SJCRH30 (cell line): ENCODE data around the gene POMZP3. TPM values are rescaled to one million over a fixed set of nuclear protein-coding genes. Genes with fewer than 3 reads are reported as not detected.
"Not testable (repeated sequence)": the region's sequence is repeated elsewhere in the genome, so short reads cannot be mapped to it uniquely, and the experiment has no call there.

Experiments
- DNase-seq, 2 experiments: peaks; one replicate each; pipeline ENCODE4 v3.0.0-alpha.2; 2015 to 2020
- H3K27ac ChIP-seq: fragments of 250-450 bp; sonication (Bioruptor Pico); 2 replicates; pipeline ENCODE4 v1.5.1; 2020; ENCODE audit warnings: mild to moderate bottlenecking, moderate library complexity
- H3K27me3 ChIP-seq: fragments of 250-450 bp; sonication (Bioruptor Pico); 2 replicates; pipeline ENCODE4 v1.5.1; 2020; ENCODE audit warnings: mild to moderate bottlenecking, moderate library complexity
- H3K36me3 ChIP-seq: fragments of 250-450 bp; sonication (Bioruptor Pico); 2 replicates; pipeline ENCODE4 v1.5.1; 2020; ENCODE audit warnings: mild to moderate bottlenecking, moderate library complexity
- H3K4me1 ChIP-seq: fragments of 250-450 bp; sonication (Bioruptor Pico); 2 replicates; pipeline ENCODE4 v1.5.1; 2020; ENCODE audit warnings: mild to moderate bottlenecking, moderate library complexity
- H3K4me3 ChIP-seq: fragments of 250-450 bp; sonication (Bioruptor Pico); 2 replicates; pipeline ENCODE4 v1.5.1; 2020; ENCODE audit warnings: mild to moderate bottlenecking, moderate library complexity
- H3K9me3 ChIP-seq: fragments of 250-450 bp; sonication (Bioruptor Pico); replicated peaks from 2 replicates; pipeline ENCODE4 v1.5.1; 2020; ENCODE audit warnings: mild to moderate bottlenecking, moderate library complexity
- total RNA-seq: library from RNA; depleted of rRNA; stranded (reverse); fragments of >200 nt; shearing (Covaris generic); gene quantifications from 2 replicates; pipeline ENCODE4 v1.2.3, GENCODE V29; 2014; rRNA removed

Gene POMZP3
- total RNA-seq, 1 experiment from 2014 or later = 15.3 TPM

DNA sequence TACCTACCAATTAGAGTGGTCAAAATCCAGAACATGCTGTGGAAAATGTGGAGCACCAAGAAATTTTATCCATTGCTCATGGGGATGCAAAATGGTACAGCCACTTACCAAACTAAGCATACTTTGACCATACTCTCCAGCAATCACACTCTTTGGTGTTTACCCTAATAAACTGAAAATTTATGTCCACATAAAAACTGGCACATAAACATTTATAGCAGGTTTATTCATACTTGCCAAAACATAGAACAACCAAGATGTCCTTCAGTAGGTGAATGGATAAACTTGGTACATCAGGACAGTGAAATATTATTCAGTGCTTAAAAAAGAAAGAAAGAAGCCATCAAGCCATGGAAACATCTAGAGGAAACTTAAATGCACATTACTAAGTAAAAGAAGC is 59.3 kb downstream of the POMZP3 start:
- H3K9me3 ChIP-seq, H3K27ac ChIP-seq, DNase-seq, H3K27me3 ChIP-seq, H3K4me1 ChIP-seq, H3K4me3 ChIP-seq, H3K36me3 ChIP-seq: not testable (repeated sequence)

DNA sequence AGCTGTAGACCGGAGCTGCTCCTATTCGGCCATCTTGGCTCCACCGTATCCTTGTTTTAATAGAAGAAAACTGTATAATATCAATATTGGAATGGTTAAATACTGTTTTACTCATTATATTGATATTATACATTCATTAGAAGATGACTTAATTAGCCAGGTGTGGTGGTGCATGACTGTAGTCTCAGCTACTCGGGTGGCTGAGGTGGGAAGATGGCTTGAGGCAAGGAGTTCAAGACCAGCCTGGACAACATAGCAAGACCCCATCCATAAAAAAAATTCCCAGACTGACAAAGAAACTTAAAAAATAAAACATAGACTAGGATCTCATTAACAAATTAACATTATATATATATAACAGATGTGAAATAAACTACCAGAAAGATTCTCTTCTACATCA is 59.8 kb downstream of the POMZP3 start:
- H3K27ac ChIP-seq, H3K4me1 ChIP-seq, H3K36me3 ChIP-seq, H3K9me3 ChIP-seq, H3K4me3 ChIP-seq, DNase-seq, H3K27me3 ChIP-seq: not testable (repeated sequence)

DNA sequence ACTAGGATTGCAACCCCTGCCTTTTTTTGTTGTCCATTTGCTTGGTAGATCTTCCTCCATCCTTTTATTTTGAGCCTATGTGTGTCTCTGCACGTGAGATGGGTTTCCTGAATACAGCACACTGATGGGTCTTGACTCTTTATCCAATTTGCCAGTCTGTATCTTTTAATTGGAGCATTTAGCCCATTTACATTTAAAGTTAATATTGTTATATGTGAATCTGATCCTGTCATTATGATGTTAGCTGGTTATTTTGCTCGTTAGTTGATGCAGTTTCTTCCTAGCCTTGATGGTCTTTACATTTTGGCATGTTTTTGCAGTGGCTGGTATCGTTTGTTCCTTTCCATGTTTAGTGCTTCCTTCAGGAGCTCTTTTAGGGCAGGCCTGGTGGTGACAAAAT is 62.1 kb downstream of the POMZP3 start:
- not testable (repeated sequence) for H3K27me3 ChIP-seq, DNase-seq, H3K4me3 ChIP-seq, H3K4me1 ChIP-seq, H3K27ac ChIP-seq
- peaks cover 15% of the 10 kb centered on the region for H3K9me3 ChIP-seq
- H3K36me3 ChIP-seq = peaks cover 12% of the 10 kb centered on the region

DNA sequence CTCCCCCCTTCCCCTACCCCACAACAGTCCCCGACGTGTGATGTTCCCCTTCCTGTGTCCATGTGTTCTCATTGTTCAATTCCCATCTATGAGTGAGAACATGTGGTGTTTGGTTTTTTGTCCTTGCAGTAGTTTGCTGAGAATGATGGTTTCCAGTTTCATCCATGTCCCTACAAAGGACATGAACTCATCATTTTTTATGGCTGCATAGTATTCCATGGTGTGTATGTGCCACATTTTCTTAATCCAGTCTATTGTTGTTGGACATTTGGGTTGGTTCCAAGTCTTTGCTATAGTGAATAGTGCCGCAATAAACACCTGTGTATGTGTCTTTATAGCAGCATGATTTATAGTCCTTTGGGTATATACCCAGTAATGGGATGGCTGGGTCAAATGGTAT is 65.7 kb downstream of the POMZP3 start:
- not testable (repeated sequence) for H3K27me3 ChIP-seq, H3K4me1 ChIP-seq, H3K4me3 ChIP-seq, DNase-seq, H3K36me3 ChIP-seq, H3K27ac ChIP-seq
- H3K9me3 ChIP-seq = peaks cover 10% of the 10 kb centered on the region

DNA sequence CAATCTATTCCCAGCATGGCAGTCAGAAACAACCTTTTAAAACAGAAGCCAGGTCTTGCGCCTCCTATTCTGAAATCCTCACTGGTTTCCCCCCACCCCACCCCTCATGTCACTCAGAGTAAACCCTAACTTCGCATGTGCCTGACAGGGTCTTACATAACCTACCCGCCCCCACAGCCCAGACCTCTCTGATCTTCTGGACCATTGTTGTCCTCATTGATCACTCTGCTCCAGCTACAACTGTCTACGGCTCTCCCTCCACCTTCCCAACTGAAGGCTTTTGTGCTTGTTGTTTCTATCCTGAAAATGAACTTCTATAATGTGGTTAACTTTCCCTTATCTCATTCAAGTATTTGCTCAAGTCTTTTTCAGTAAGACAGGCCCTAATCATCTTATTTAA is 66.9 kb downstream of the POMZP3 start:
- H3K27me3 ChIP-seq, H3K27ac ChIP-seq, H3K4me1 ChIP-seq, H3K4me3 ChIP-seq, DNase-seq, H3K36me3 ChIP-seq, H3K9me3 ChIP-seq: not testable (repeated sequence)

Other genes with a start within 250 kb of the POMZP3 start
- gene SSC4D, start 217.6 kb downstream of the POMZP3 start, total RNA-seq = 0.86 and 1.8 TPM in 2 replicates
- gene ZP3, start 202.3 kb downstream of the POMZP3 start, total RNA-seq = 0.99 and 1.8 TPM in 2 replicates
- gene DTX2, start 165.6 kb downstream of the POMZP3 start, total RNA-seq = 10.6 and 11.5 TPM in 2 replicates
- gene UPK3B, start 116.7 kb downstream of the POMZP3 start, total RNA-seq = 0.33 and 0.69 TPM in 2 replicates
- gene SPDYE16, start 84.0 kb downstream of the POMZP3 start, total RNA-seq = 0.10 TPM in 1 of 2 replicates, not detected in the other